ENCODE data around the gene CHIT1. TPM values are rescaled to one million over a fixed set of nuclear protein-coding genes. Genes with fewer than 3 reads are reported as not detected.

Gene CHIT1
- total and polyA plus RNA-seq, 2 experiments from 2014 or later, result 0.07 to 0.47 TPM

DNA sequence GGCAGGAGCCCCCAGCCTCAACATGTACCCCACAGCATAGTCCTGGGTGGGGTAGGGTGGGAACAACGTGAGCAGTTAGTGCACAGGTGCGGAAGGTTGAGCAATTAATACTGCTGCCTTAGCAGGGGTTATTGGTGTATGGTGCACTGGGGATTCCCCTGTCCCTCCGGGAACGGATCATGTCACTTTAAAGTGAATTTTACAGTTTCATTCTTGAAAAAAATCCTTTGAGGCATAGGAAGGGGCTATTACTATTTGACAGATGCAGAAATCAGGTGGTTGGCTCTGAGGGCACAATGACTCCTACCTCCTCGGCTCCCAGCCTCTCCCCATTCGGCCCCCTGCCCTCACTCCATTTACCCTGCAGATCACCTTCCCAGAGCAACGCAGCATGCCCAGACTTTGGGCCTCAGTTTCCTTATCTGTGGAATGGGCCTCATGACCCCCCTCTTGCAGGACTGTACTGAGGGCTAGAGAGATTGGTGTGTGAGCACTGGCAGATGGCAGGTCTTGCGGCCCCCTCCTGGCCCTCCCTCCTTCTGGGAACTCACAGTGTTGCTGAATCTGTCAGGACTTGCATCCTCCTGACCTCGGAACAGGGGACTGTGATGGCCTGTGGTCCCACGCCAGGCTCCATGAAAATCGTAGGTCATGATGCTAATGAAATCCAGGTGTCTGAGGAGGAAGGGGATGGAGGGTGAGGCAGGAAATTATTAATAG lies 48.7 kb downstream of the CHIT1 start (continued):
- TF ChIP-seq REST (IDR thresholded peaks at IDR 0.05; ENCODE audit: unreplicated experiment) (no peak), EZH2phosphoT487 (IDR thresholded peaks at IDR 0.05; ENCODE audit: unreplicated experiment) (no peak), STAT1 (IDR thresholded peaks at IDR 0.05; ENCODE audit: unreplicated experiment) (no peak), ZNF114 (CRISPR knock-in tag; IDR thresholded peaks at IDR 0.05) (no peak)

DNA sequence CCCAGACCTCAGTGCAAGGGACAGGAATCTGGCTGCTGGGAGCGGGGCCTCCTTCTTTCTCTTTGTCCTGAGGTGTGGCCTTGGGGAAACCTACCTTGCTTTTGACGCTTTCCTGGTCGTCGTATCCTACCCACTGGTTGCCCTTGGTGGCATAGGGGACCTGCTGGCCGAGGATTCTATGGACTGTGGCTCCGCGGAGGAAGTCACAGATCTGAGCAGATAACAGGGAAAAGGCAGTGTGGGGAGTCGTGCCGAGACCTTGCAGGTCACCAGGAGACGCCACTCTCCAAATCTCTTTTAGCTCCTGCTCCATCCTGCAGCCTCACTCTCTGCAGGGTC lies 49.8 kb downstream of the CHIT1 start:
- Mint-ChIP-seq H3K4me1 (peaks cover 17% of the 10 kb centered on the region), H3K9me3 (no peaks in the 10 kb centered on the region)
- H4K20me1 ChIP-seq (replicated peaks; ENCODE audit: insufficient read depth), result no peaks in the 10 kb centered on the region

More for the DNA sequence above, 49.8 kb downstream of the CHIT1 start:
- peaks cover 11% of the 10 kb centered on the region for H3K27me3 Mint-ChIP-seq (ENCODE audit: insufficient read depth, low read depth, poor library complexity)
- H3K4me3 ChIP-seq, result no peak overlapping the region
- no peak overlapping the region for H3K4me2 ChIP-seq
- no peak for TF ChIP-seq JUNB (IDR thresholded peaks at IDR 0.05; ENCODE audit: unreplicated experiment)
- no peak for TF ChIP-seq ZNF331 (CRISPR knock-in tag; IDR thresholded peaks at IDR 0.05; ENCODE audit: low read depth)
- TF ChIP-seq ETS1 (IDR thresholded peaks at IDR 0.05), result no peak
- no peak for TF ChIP-seq ZNF462 (CRISPR knock-in tag; IDR thresholded peaks at IDR 0.05)
- H3K79me2 ChIP-seq (replicated peaks; ENCODE audit: insufficient read depth), result no peaks in the 10 kb centered on the region
- H3K36me3 Mint-ChIP-seq (ENCODE audit: low read depth), result no peaks in the 10 kb centered on the region
- H3F3A ChIP-seq (replicated peaks; ENCODE audit: low read depth), result no peaks in the 10 kb centered on the region
- 0 out of 2 replicates have a peak, but pooled peaks cover 5% of the 10 kb centered on the region for H3K9me2 ChIP-seq (ENCODE audit: insufficient read depth)
- no peak overlapping the region for H3K4me3 Mint-ChIP-seq
- H3K27me3 ChIP-seq (ENCODE audit: insufficient read depth), result no peaks in the 10 kb centered on the region
- no peak for ATAC-seq
- no peak overlapping the region for H3K27ac Mint-ChIP-seq
- H3K4me1 ChIP-seq (ENCODE audit: insufficient read depth), result no peaks in the 10 kb centered on the region
- DNase-seq (ENCODE audit: low spot score), result no peak
- H3K36me3 ChIP-seq (ENCODE audit: insufficient read depth), result no peaks in the 10 kb centered on the region
- 0 out of 2 replicates have a peak overlapping the region, but pooled peaks have one; percentile 47 for H2AFZ ChIP-seq
- no peak overlapping the region for H3K27ac ChIP-seq (ENCODE audit: low read depth)
